Tibial nerve (tissue), 4 donors: ENCODE data around the gene LGALS9. TPM values are rescaled to one million over a fixed set of nuclear protein-coding genes. Genes with fewer than 3 reads are reported as not detected.

Experiments
- DNase-seq, 2 donors: peaks; one replicate each; pipeline ENCODE4 v3.0.0-alpha.2; 2019; ENCODE audit warnings: low spot score in 2 of 2
- H3K27ac ChIP-seq, 4 donors: fragments of 200-600 bp; sonication (generic) in 3 of 4; one replicate each; pipeline ENCODE4 v1.5.1; 2017 to 2019; ENCODE audit warnings: mild to moderate bottlenecking in 1 of 4
- H3K27me3 ChIP-seq, 2 donors: fragments of 200-600 bp; sonication (generic) in 1 of 2; one replicate each; pipeline versions ENCODE4 v1.5.1 to v1.6.0; 2017 to 2019
- H3K36me3 ChIP-seq, 3 donors: fragments of 200-600 bp; sonication (generic); one replicate each; pipeline ENCODE4 v1.5.1; 2018 to 2019
- H3K4me1 ChIP-seq, 4 donors: fragments of 200-600 bp; sonication (generic) in 3 of 4; one replicate each; pipeline ENCODE4 v1.5.1; 2017 to 2019
- H3K4me3 ChIP-seq, 4 donors: fragments of 200-600 bp; sonication (generic) in 3 of 4; one replicate each; pipeline ENCODE4 v1.5.1; 2017 to 2019; ENCODE audit warnings: mild to moderate bottlenecking in 1 of 4, moderate library complexity in 1 of 4
- H3K9me3 ChIP-seq, 4 donors: fragments of 200-600 bp; sonication (generic) in 3 of 4; one replicate each; pipeline ENCODE4 v1.5.1; 2017 to 2019
- CTCF ChIP-seq, 5 experiments: fragments of 200-600 bp in 3 of 5; fragments of 450-650 bp in 2 of 5; sonication (generic) in 3 of 5; IDR thresholded peaks; one replicate each; pipeline ENCODE4 v1.5.1; 2016 to 2019; ENCODE audit warnings: antibody characterized with exemption in 5 of 5, mild to moderate bottlenecking in 3 of 5, moderate library complexity in 2 of 5
- EP300 ChIP-seq, 2 donors: sonication (generic); formaldehyde crosslinking; IDR thresholded peaks; one replicate each; pipeline ENCODE4 v1.6.1; 2017; ENCODE audit warnings: antibody characterized with exemption in 2 of 2, mild to moderate bottlenecking in 1 of 2
- POLR2A ChIP-seq, 2 donors: fragments of 450-650 bp; IDR thresholded peaks; one replicate each; pipeline ENCODE4 v1.6.1; 2017; ENCODE audit warnings: antibody characterized with exemption in 2 of 2, mild to moderate bottlenecking in 2 of 2, moderate library complexity in 2 of 2
- WGBS, 2 donors: methylation state at CpG; one replicate each; pipeline ENCODE4 v1.1.5; 2018; 5-methylcytosine and 5-hydroxymethylcytosine counted together
- total RNA-seq, 4 donors: library from RNA; depleted of rRNA; stranded (reverse); fragments of >200 nt; gene quantifications; one replicate each; pipeline ENCODE4 v1.1.0, GENCODE V29; 2016

LGALS9 gene
- total RNA-seq, 4 donors from 2014 or later = 11.9 to 73.5 (median 20.7) TPM

GRCh38 chr17:27588354-27588753 lies 42.6 kb upstream of the LGALS9 start:
- Histone ChIP-seq H3K36me3 (peaks cover 0 to 85% (median 0%) of the 10 kb centered on the region in 3 donors), H3K4me3 (no peak overlapping the region), H3K9me3 (no peaks in the 10 kb centered on the region), H3K27ac (no peak overlapping the region), H3K4me1 (peaks cover 0 to 4% (median 0%) of the 10 kb centered on the region in 4 donors), H3K27me3 (no peaks in the 10 kb centered on the region)
- TF ChIP-seq EP300 (IDR thresholded peaks at IDR 0.05) (no peak), CTCF (IDR thresholded peaks at IDR 0.05) (no peak), POLR2A (IDR thresholded peaks at IDR 0.05) (no peak)
- no peak for DNase-seq
- 94 to 95% methylated on average over 15 of the region's 15 CpGs for WGBS, 2 donors

- no peak for TF ChIP-seq POLR2A (IDR thresholded peaks at IDR 0.05)
- TF ChIP-seq EP300 (IDR thresholded peaks at IDR 0.05) = no peak
- TF ChIP-seq CTCF (IDR thresholded peaks at IDR 0.05) = no peak
- Histone ChIP-seq H3K4me3 (no peak overlapping the region), H3K27me3 (no peaks in the 10 kb centered on the region), H3K36me3 (peaks cover 0 to 84% (median 0%) of the 10 kb centered on the region in 3 donors), H3K4me1 (peaks cover 0 to 4% (median 0%) of the 10 kb centered on the region in 4 donors), H3K27ac (no peak overlapping the region), H3K9me3 (no peaks in the 10 kb centered on the region)
- WGBS, 2 donors = 92 to 95% methylated on average over 3 of the region's 3 CpGs
- no peak for DNase-seq
Measured at GRCh38 chr17:27590864-27591263, 40.1 kb upstream of the LGALS9 start.

GRCh38 chr17:27591986-27592385 lies 39.0 kb upstream of the LGALS9 start:
- Histone ChIP-seq H3K27me3 (no peaks in the 10 kb centered on the region), H3K4me3 (no peak overlapping the region), H3K27ac (no peak overlapping the region), H3K9me3 (no peaks in the 10 kb centered on the region), H3K36me3 (peaks cover 0 to 82% (median 0%) of the 10 kb centered on the region in 3 donors), H3K4me1 (peaks cover 0 to 4% (median 0%) of the 10 kb centered on the region in 4 donors)
- TF ChIP-seq EP300 (IDR thresholded peaks at IDR 0.05) (no peak), CTCF (IDR thresholded peaks at IDR 0.05) (no peak), POLR2A (IDR thresholded peaks at IDR 0.05) (no peak)
- no peak for DNase-seq
- 84 to 91% methylated on average over 3 of the region's 3 CpGs for WGBS, 2 donors

GRCh38 chr17:27593232-27593856 lies 37.6 kb upstream of the LGALS9 start:
- Histone ChIP-seq H3K27me3 (no peaks in the 10 kb centered on the region), H3K4me3 (no peak overlapping the region), H3K4me1 (no peaks in the 10 kb centered on the region), H3K9me3 (no peaks in the 10 kb centered on the region), H3K27ac (no peak overlapping the region), H3K36me3 (peaks cover 0 to 83% (median 0%) of the 10 kb centered on the region in 3 donors)
- TF ChIP-seq POLR2A (IDR thresholded peaks at IDR 0.05) (no peak), CTCF (IDR thresholded peaks at IDR 0.05) (no peak), EP300 (IDR thresholded peaks at IDR 0.05) (no peak)
- DNase-seq = no peak
- 93 to 94% methylated on average over 7 to 9 of the region's 9 CpGs for WGBS, 2 donors

- Histone ChIP-seq H3K27ac (no peak overlapping the region), H3K4me3 (no peak overlapping the region), H3K27me3 (no peaks in the 10 kb centered on the region), H3K4me1 (no peaks in the 10 kb centered on the region), H3K9me3 (no peaks in the 10 kb centered on the region), H3K36me3 (peaks cover 0 to 83% (median 0%) of the 10 kb centered on the region in 3 donors)
- 93 to 94% methylated on average over 3 of the region's 3 CpGs for WGBS, 2 donors
- no peak for DNase-seq
- no peak for TF ChIP-seq EP300 (IDR thresholded peaks at IDR 0.05)
- TF ChIP-seq CTCF (IDR thresholded peaks at IDR 0.05) = no peak
- no peak for TF ChIP-seq POLR2A (IDR thresholded peaks at IDR 0.05)
Measured at GRCh38 chr17:27593857-27594255, 37.1 kb upstream of the LGALS9 start.
